ENCODE measurements around the gene TMEM25.

TMEM25 gene

GRCh38 chr11:118532091-118532490 is 1.1 kb downstream of the TMEM25 start:
- no peak for TF ChIP-seq CTCF (IDR thresholded peaks at IDR 0.05; ENCODE audit: low read depth, low read length)
- no peak overlapping the region for H3K4me3 ChIP-seq (ENCODE audit: low read depth, low read length)

- TF ChIP-seq CTCF (IDR thresholded peaks at IDR 0.05; ENCODE audit: low read depth, low read length), result no peak
- H3K4me3 ChIP-seq (ENCODE audit: low read depth, low read length), result no peak overlapping the region
Measured at GRCh38 chr11:118532852-118533768, 2.1 kb downstream of the TMEM25 start.

- no peak for TF ChIP-seq CTCF (IDR thresholded peaks at IDR 0.05; ENCODE audit: low read depth, low read length)
- H3K4me3 ChIP-seq (ENCODE audit: low read depth, low read length), result no peak overlapping the region
Measured at GRCh38 chr11:118533769-118534729, 3.1 kb downstream of the TMEM25 start.

GRCh38 chr11:118535261-118535660 is 4.3 kb downstream of the TMEM25 start:
- no peak overlapping the region for H3K4me3 ChIP-seq (ENCODE audit: low read depth, low read length)
- TF ChIP-seq CTCF (IDR thresholded peaks at IDR 0.05; ENCODE audit: low read depth, low read length), result no peak

GRCh38 chr11:118536726-118537125 is 5.7 kb downstream of the TMEM25 start:
- no peak for TF ChIP-seq CTCF (IDR thresholded peaks at IDR 0.05; ENCODE audit: low read depth, low read length)

GRCh38 chr11:118537409-118537980 is 6.5 kb downstream of the TMEM25 start:
- no peak for TF ChIP-seq CTCF (IDR thresholded peaks at IDR 0.05; ENCODE audit: low read depth, low read length)
- no peak overlapping the region for H3K4me3 ChIP-seq (ENCODE audit: low read depth, low read length)

More at GRCh38 chr11:118536726-118537125, 5.7 kb downstream of the TMEM25 start:
- H3K4me3 ChIP-seq (ENCODE audit: low read depth, low read length), result no peak overlapping the region
